Neural progenitor cell (in vitro differentiated cells): ENCODE measurements around the gene CAMK1G. TPM values are rescaled to one million over a fixed set of nuclear protein-coding genes. Genes with fewer than 3 reads are reported as not detected.

Experiments
- DNase-seq: peaks from one replicate; pipeline ENCODE4 v3.0.0-alpha.2; 2016; ENCODE audit warnings: low spot score
- H2AFZ ChIP-seq: fragments of 200-600 bp; sonication (generic); replicated peaks from 2 replicates; pipeline ENCODE4 v1.6.1; 2016; ENCODE audit warnings: antibody characterized with exemption
- H3F3A ChIP-seq: fragments of 200-600 bp; sonication (generic); 2 replicates; pipeline ENCODE4 v1.6.1; 2016; ENCODE audit warnings: antibody characterized with exemption, low read depth
- H3K27ac ChIP-seq: fragments of 200-600 bp; sonication (generic); 2 replicates; pipeline ENCODE4 v1.5.1; 2016; ENCODE audit warnings: mild to moderate bottlenecking
- H3K27me3 ChIP-seq: fragments of 200-600 bp; sonication (generic); 2 replicates; pipeline ENCODE4 v1.6.1; 2016; ENCODE audit warnings: mild to moderate bottlenecking, moderate library complexity
- H3K36me3 ChIP-seq: fragments of 200-600 bp; sonication (generic); 2 replicates; pipeline ENCODE4 v1.5.1; 2016
- H3K4me1 ChIP-seq: fragments of 200-600 bp; sonication (generic); 2 replicates; pipeline ENCODE4 v1.6.1; 2016; ENCODE audit warnings: mixed run types
- H3K4me2 ChIP-seq: fragments of 200-600 bp; sonication (generic); 2 replicates; pipeline ENCODE4 v1.6.1; 2016
- H3K4me3 ChIP-seq: fragments of 200-600 bp; sonication (generic); 2 replicates; pipeline ENCODE4 v1.5.1; 2016
- H3K79me2 ChIP-seq: fragments of 200-600 bp; sonication (generic); 2 replicates; pipeline ENCODE4 v1.6.1; 2016; ENCODE audit warnings: low read depth
- H3K9ac ChIP-seq: fragments of 200-600 bp; sonication (generic); 2 replicates; pipeline ENCODE4 v1.6.1; 2016
- H3K9me3 ChIP-seq: fragments of 200-600 bp; sonication (generic); 2 replicates; pipeline ENCODE4 v1.5.1; 2016; ENCODE audit warnings: low read depth
- H4K20me1 ChIP-seq: fragments of 200-600 bp; sonication (generic); 2 replicates; pipeline ENCODE4 v1.6.1; 2016; ENCODE audit warnings: low read depth
- H3K27ac Mint-ChIP-seq: 3 replicates; pipeline ENCODE4 v1.8.0; 2021; ENCODE audit warnings: mixed read lengths
- H3K27me3 Mint-ChIP-seq: 2 replicates; pipeline ENCODE4 v1.8.0; 2022; ENCODE audit warnings: low read depth, mild to moderate bottlenecking, inconsistent platforms, moderate library complexity, mixed read lengths; ENCODE audit not compliant: insufficient read depth
- H3K36me3 Mint-ChIP-seq: 3 replicates; pipeline ENCODE4 v1.8.0; 2021; ENCODE audit warnings: mixed read lengths
- H3K4me1 Mint-ChIP-seq: 3 replicates; pipeline ENCODE4 v1.8.0; 2021; ENCODE audit warnings: mixed read lengths
- H3K4me3 Mint-ChIP-seq: 3 replicates; pipeline ENCODE4 v1.8.0; 2021; ENCODE audit warnings: mild to moderate bottlenecking, moderate library complexity, mixed read lengths
- H3K9me3 Mint-ChIP-seq: 3 replicates; pipeline ENCODE4 v1.8.0; 2020; ENCODE audit warnings: mixed read lengths
- CTCF ChIP-seq: fragments of 200-600 bp; sonication (generic); IDR thresholded peaks from 2 replicates; pipeline ENCODE4 v1.5.1; 2017; ENCODE audit warnings: antibody characterized with exemption, mild to moderate bottlenecking
- EZH2 ChIP-seq: fragments of 200-600 bp; sonication (generic); IDR thresholded peaks from 2 replicates; pipeline ENCODE4 v1.6.1; 2017; ENCODE audit warnings: antibody characterized with exemption, mild to moderate bottlenecking, moderate library complexity
- EZH2phosphoT487 ChIP-seq: fragments of 200-600 bp; sonication (generic); IDR thresholded peaks from 2 replicates; pipeline ENCODE4 v1.6.1; 2017; ENCODE audit warnings: antibody characterized with exemption
- total RNA-seq: library from RNA; depleted of rRNA; stranded (reverse); fragments of >200 nt; gene quantifications from 2 replicates; pipeline ENCODE4 v1.2.3, GENCODE V29; 2015; ENCODE audit warnings: low replicate concordance

The CAMK1G gene
- total RNA-seq, 1 donor from 2014 or later = 3.6 TPM

- Mint-ChIP-seq H3K36me3 (no peaks in the 10 kb centered on the region), H3K4me1 (peaks cover 16% of the 10 kb centered on the region), H3K9me3 (no peaks in the 10 kb centered on the region), H3K27me3 (peaks cover 20% of the 10 kb centered on the region), H3K27ac (peak overlapping the region; percentile 76), H3K4me3 (no peak overlapping the region)
- no peaks in the 10 kb centered on the region for H3K9me3 ChIP-seq
- no peak for DNase-seq
- TF ChIP-seq CTCF = no peak
- no peak for TF ChIP-seq EZH2phosphoT487
- TF ChIP-seq EZH2 = no peak
- H3K79me2 ChIP-seq = no peaks in the 10 kb centered on the region
- H3K27ac ChIP-seq = no peak overlapping the region
- H3K36me3 ChIP-seq = no peaks in the 10 kb centered on the region
- H3K4me3 ChIP-seq = no peak overlapping the region
- no peaks in the 10 kb centered on the region for H3K4me1 ChIP-seq
- no peaks in the 10 kb centered on the region for H3K27me3 ChIP-seq
- H3F3A ChIP-seq = no peaks in the 10 kb centered on the region
- H2AFZ ChIP-seq = no peak overlapping the region
- no peaks in the 10 kb centered on the region for H4K20me1 ChIP-seq
- H3K4me2 ChIP-seq = no peak overlapping the region
- no peak overlapping the region for H3K9ac ChIP-seq
Measured at GRCh38 chr1:209617755-209618154, 34.2 kb downstream of the CAMK1G start.

GRCh38 chr1:209618291-209618690 is 34.8 kb downstream of the CAMK1G start:
- Mint-ChIP-seq H3K4me3 (no peak overlapping the region), H3K27me3 (peaks cover 19% of the 10 kb centered on the region), H3K36me3 (no peaks in the 10 kb centered on the region), H3K4me1 (peaks cover 22% of the 10 kb centered on the region), H3K9me3 (no peaks in the 10 kb centered on the region), H3K27ac (no peak overlapping the region)
- Histone ChIP-seq H3K27me3 (no peaks in the 10 kb centered on the region), H3K4me3 (no peak overlapping the region), H3K79me2 (no peaks in the 10 kb centered on the region), H3K36me3 (no peaks in the 10 kb centered on the region), H2AFZ (no peak overlapping the region), H3K4me1 (no peaks in the 10 kb centered on the region), H3K9ac (no peak overlapping the region), H3K4me2 (no peak overlapping the region), H3K27ac (no peak overlapping the region), H4K20me1 (no peaks in the 10 kb centered on the region), H3F3A (no peaks in the 10 kb centered on the region), H3K9me3 (no peaks in the 10 kb centered on the region)
- TF ChIP-seq EZH2 (no peak), CTCF (no peak), EZH2phosphoT487 (no peak)
- DNase-seq = no peak

- Histone ChIP-seq H4K20me1 (no peaks in the 10 kb centered on the region), H3K36me3 (no peaks in the 10 kb centered on the region), H3K4me1 (no peaks in the 10 kb centered on the region), H3F3A (no peaks in the 10 kb centered on the region), H3K27me3 (no peaks in the 10 kb centered on the region), H3K9ac (no peak overlapping the region), H2AFZ (no peak overlapping the region), H3K79me2 (no peaks in the 10 kb centered on the region), H3K27ac (no peak overlapping the region), H3K9me3 (no peaks in the 10 kb centered on the region), H3K4me3 (no peak overlapping the region), H3K4me2 (no peak overlapping the region)
- TF ChIP-seq CTCF = no peak
- TF ChIP-seq EZH2phosphoT487 = no peak
- TF ChIP-seq EZH2 = no peak
- peaks cover 28% of the 10 kb centered on the region for H3K4me1 Mint-ChIP-seq
- peaks cover 17% of the 10 kb centered on the region for H3K27me3 Mint-ChIP-seq
- no peaks in the 10 kb centered on the region for H3K9me3 Mint-ChIP-seq
- H3K27ac Mint-ChIP-seq = no peak overlapping the region
- H3K4me3 Mint-ChIP-seq = no peak overlapping the region
- H3K36me3 Mint-ChIP-seq = no peaks in the 10 kb centered on the region
- no peak for DNase-seq
Measured at GRCh38 chr1:209618756-209619420, 35.4 kb downstream of the CAMK1G start.
